CD4-positive, CD25-positive, alpha-beta regulatory T cell (primary cell): ENCODE data around the gene SMIM11. TPM values are rescaled to one million over a fixed set of nuclear protein-coding genes. Genes with fewer than 3 reads are reported as not detected.

Source experiments
- ATAC-seq, 2 donors: fragments of 150-1000 bp; cut with Tn5 transposase; one replicate each; pipeline ENCODE4 v1.10.0; 2021; ENCODE audit warnings: low read depth in 2 of 2, moderate number of reproducible peaks in 2 of 2, moderate library complexity in 1 of 2
- DNase-seq, 3 donors: peaks; one replicate each; pipeline versions ENCODE4 v3.0.0 to v3.0.0-alpha.2; 2012 to 2022; ENCODE audit warnings: mixed read lengths in 1 of 3
- H3K27ac ChIP-seq: one replicate; pipeline ENCODE4 v1.7.0; 2013; ENCODE audit warnings: mild to moderate bottlenecking, low read length; ENCODE audit not compliant: insufficient read depth, poor library complexity, severe bottlenecking
- H3K27me3 ChIP-seq: one replicate; pipeline ENCODE4 v1.7.0; 2013; ENCODE audit warnings: low read length; ENCODE audit not compliant: control insufficient read depth, insufficient read depth
- H3K36me3 ChIP-seq: one replicate; pipeline ENCODE4 v1.7.0; 2013; ENCODE audit warnings: mild to moderate bottlenecking, low read length, moderate library complexity; ENCODE audit not compliant: control insufficient read depth, insufficient read depth
- H3K4me1 ChIP-seq: 2 replicates; pipeline ENCODE4 v1.7.0; 2013; ENCODE audit warnings: mild to moderate bottlenecking, low read length; ENCODE audit not compliant: insufficient read depth, control insufficient read depth, poor library complexity, severe bottlenecking
- H3K4me3 ChIP-seq: one replicate; pipeline ENCODE4 v1.7.0; 2013; ENCODE audit warnings: low read depth, mild to moderate bottlenecking, low read length, moderate library complexity
- H3K9me3 ChIP-seq, 2 experiments: 1 replicate in 1 of 2; 2 replicates in 1 of 2; pipeline ENCODE4 v1.7.0; 2013; ENCODE audit warnings: low read length in 2 of 2, mild to moderate bottlenecking in 1 of 2, moderate library complexity in 1 of 2; ENCODE audit not compliant: control insufficient read depth in 2 of 2
- H3K27ac Mint-ChIP-seq, 3 donors: one replicate each; pipeline ENCODE4 v1.8.0; 2020 to 2022; ENCODE audit warnings: mild to moderate bottlenecking in 3 of 3, mixed read lengths in 3 of 3, moderate library complexity in 2 of 3
- H3K27me3 Mint-ChIP-seq: one replicate; pipeline ENCODE4 v1.8.0; 2022; ENCODE audit warnings: mild to moderate bottlenecking, mixed read lengths
- H3K36me3 Mint-ChIP-seq: one replicate; pipeline ENCODE4 v1.8.0; 2020; ENCODE audit warnings: mixed read lengths
- H3K4me1 Mint-ChIP-seq, 4 donors: one replicate each; pipeline ENCODE4 v1.8.0; 2020 to 2022; ENCODE audit warnings: mixed read lengths in 4 of 4, mild to moderate bottlenecking in 1 of 4
- H3K4me3 Mint-ChIP-seq, 4 donors: one replicate each; pipeline ENCODE4 v1.8.0; 2020 to 2022; ENCODE audit warnings: mild to moderate bottlenecking in 4 of 4, mixed read lengths in 4 of 4, moderate library complexity in 3 of 4
- H3K9me3 Mint-ChIP-seq, 7 donors: one replicate each; pipeline ENCODE4 v1.8.0; 2020 to 2022; ENCODE audit warnings: mixed read lengths in 7 of 7, mild to moderate bottlenecking in 3 of 7, moderate library complexity in 2 of 7
- polyA plus RNA-seq, 4 donors: library from polyadenylated mRNA; unstranded; fragments of 300-500 nt; fragmentation: Illumina TruSeq; gene quantifications; one replicate each; pipeline ENCODE4 v1.2.3, GENCODE V29; 2021
- total RNA-seq: library from RNA; stranded (reverse); gene quantifications from one replicate; pipeline ENCODE4 v1.2.3, GENCODE V29; 2022

The SMIM11 gene
- total and polyA plus RNA-seq, 5 donors from 2014 or later = 5.6 to 34.3 (median 9.7) TPM

DNA sequence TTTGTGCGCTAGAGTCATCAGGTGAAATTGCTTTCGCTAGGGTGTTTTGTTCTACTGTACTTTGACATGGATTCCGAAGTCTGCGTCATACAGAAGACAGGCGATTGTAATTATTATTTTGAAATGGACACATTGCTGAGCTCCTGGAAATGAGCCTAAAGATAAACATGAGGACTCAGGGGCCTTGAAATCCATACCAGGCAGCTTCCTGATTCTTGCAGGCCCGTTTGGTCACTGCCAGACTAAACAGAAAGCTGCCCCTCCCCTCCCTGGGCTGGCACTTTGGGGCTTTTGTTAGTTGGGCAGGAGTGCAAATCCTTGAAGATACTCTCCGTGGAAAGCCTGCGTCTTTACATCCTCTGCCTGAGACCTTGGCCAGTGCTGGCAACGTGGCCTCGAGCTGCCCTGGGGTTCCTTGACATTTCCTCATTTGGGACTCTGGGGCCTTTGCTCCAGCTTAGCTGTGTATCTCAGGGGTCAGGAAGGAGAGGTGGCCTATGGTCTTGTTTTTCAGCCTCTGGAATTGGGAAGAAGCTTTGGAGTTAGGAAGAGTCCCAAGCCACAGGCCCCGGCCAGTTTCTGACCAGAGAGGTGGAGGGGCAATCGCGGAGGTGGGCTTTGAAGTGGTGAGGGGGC is 38.4 kb upstream of the SMIM11 start:
- no peaks in the 10 kb centered on the region for H3K9me3 ChIP-seq
- Mint-ChIP-seq H3K36me3 (no peaks in the 10 kb centered on the region), H3K4me3 (no peak overlapping the region), H3K27me3 (peaks cover 13% of the 10 kb centered on the region), H3K9me3 (no peaks in the 10 kb centered on the region), H3K27ac (no peak overlapping the region), H3K4me1 (peaks cover 0 to 2% (median 0%) of the 10 kb centered on the region in 4 donors)
- no peaks in the 10 kb centered on the region for H3K4me1 ChIP-seq
- no peak for ATAC-seq
- no peak for DNase-seq
- no peaks in the 10 kb centered on the region for H3K27me3 ChIP-seq
- H3K4me3 ChIP-seq = no peak overlapping the region
- no peak overlapping the region for H3K27ac ChIP-seq
- no peaks in the 10 kb centered on the region for H3K36me3 ChIP-seq

DNA sequence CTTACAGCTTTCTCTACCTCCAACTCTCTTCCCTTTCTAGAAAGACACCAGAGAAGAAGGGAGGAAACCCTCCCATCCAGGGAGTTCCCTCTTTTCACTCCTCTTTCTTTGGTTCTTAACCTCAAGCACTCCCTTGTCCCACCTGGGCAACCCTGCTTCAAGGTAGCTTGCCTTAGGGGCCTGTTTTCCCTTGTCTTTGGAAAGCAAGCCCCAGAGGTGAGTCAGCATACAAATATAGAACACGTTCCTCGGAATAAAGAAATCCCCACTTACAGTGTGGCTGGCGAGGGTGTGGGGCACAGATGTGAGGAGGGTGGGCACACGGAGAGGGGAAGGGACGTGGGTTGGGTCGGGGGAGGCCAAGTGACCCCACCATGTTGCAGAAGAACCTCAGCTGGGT is 37.6 kb upstream of the SMIM11 start:
- Mint-ChIP-seq H3K27ac (no peak overlapping the region), H3K36me3 (no peaks in the 10 kb centered on the region), H3K9me3 (no peaks in the 10 kb centered on the region), H3K4me3 (no peak overlapping the region), H3K27me3 (peaks cover 13% of the 10 kb centered on the region), H3K4me1 (peaks cover 0 to 2% (median 0%) of the 10 kb centered on the region in 4 donors)
- Histone ChIP-seq H3K27ac (no peak overlapping the region), H3K4me1 (no peaks in the 10 kb centered on the region), H3K27me3 (no peaks in the 10 kb centered on the region), H3K4me3 (no peak overlapping the region), H3K36me3 (no peaks in the 10 kb centered on the region), H3K9me3 (no peaks in the 10 kb centered on the region)
- DNase-seq = no peak
- no peak for ATAC-seq

DNA sequence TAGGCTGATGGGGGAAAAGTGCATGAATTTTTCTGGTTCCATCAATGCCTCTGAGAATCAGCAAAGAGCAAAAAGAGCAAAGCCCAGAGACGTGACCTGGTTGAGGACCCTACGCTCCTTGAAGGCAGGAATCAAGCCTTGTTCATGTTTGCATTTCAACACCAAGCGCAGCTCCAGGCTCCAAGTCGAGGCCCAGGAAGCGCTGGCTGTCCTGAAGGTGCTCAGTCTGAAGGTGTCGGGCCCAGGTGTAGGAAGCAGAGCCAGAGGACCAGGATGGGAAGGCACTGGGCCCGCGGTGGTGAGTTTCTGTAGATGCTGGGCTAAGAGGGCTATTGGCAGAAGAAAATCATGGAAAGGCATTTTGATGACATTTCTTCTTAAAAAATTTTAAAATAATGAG is 37.1 kb upstream of the SMIM11 start:
- peaks cover 13% of the 10 kb centered on the region for H3K27me3 Mint-ChIP-seq
- H3K4me1 Mint-ChIP-seq = peaks cover 0 to 2% (median 0%) of the 10 kb centered on the region in 4 donors
- no peaks in the 10 kb centered on the region for H3K36me3 ChIP-seq
- no peak overlapping the region for H3K4me3 Mint-ChIP-seq
- ATAC-seq (no peak), DNase-seq (no peak)
- H3K27ac Mint-ChIP-seq = peak overlapping the region in 1 of 3 donors; percentile 23
- no peaks in the 10 kb centered on the region for H3K4me1 ChIP-seq
- no peaks in the 10 kb centered on the region for H3K9me3 ChIP-seq
- no peaks in the 10 kb centered on the region for H3K36me3 Mint-ChIP-seq
- H3K27me3 ChIP-seq = no peaks in the 10 kb centered on the region
- H3K4me3 ChIP-seq = no peak overlapping the region
- H3K9me3 Mint-ChIP-seq = no peaks in the 10 kb centered on the region
- H3K27ac ChIP-seq = no peak overlapping the region

DNA sequence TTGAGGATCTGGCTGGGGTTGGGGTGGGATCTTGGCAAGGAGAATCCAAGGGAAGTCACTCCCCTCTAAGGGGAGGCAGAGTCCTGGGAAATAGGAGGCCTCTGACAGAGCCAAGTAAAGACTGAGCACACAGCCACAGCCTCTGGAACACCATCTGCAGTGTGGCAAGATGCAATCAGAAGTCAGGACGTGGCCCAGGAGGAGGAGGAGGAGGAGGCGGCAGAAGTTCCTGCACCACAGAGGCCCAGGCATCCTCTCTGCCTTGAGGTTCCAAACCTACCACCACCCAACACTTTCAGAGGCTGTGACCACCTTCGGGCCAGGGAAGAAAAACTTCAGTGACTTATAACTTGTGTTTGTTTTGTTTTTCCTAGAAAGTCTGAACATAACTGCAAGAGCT is 35.2 kb upstream of the SMIM11 start:
- H3K4me1 ChIP-seq = no peaks in the 10 kb centered on the region
- no peak for ATAC-seq
- H3K9me3 Mint-ChIP-seq = no peaks in the 10 kb centered on the region
- no peak overlapping the region for H3K4me3 Mint-ChIP-seq
- peaks cover 13% of the 10 kb centered on the region for H3K27me3 Mint-ChIP-seq
- no peak for DNase-seq
- H3K27me3 ChIP-seq = no peaks in the 10 kb centered on the region
- no peaks in the 10 kb centered on the region for H3K36me3 ChIP-seq
- peaks cover 0 to 2% (median 0%) of the 10 kb centered on the region in 4 donors for H3K4me1 Mint-ChIP-seq
- no peaks in the 10 kb centered on the region for H3K9me3 ChIP-seq
- no peak overlapping the region for H3K27ac ChIP-seq
- H3K4me3 ChIP-seq = no peak overlapping the region
- no peaks in the 10 kb centered on the region for H3K36me3 Mint-ChIP-seq
- no peak overlapping the region for H3K27ac Mint-ChIP-seq

DNA sequence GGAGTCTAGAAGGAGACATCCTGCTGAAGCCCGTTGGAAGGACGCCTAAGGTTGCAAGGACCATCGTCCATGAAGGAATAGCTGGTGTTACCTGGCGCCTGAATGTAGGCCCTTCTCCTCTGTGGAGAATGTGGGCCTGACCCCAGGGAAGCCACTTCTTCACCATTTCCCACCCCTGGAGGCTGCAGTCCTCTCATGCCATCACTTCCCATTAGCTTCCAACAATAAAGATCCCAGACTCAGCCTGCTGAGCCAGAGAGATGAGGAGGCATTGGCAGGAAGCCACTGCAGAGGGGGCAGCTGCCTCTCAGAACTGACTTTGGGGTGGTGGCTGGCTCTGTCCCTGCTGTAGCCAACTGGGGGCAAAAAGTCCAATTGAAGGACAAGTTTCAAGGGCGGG is 32.8 kb upstream of the SMIM11 start:
- no peaks in the 10 kb centered on the region for H3K36me3 ChIP-seq
- DNase-seq (no peak), ATAC-seq (no peak)
- Mint-ChIP-seq H3K27me3 (peaks cover 4% of the 10 kb centered on the region), H3K27ac (no peak overlapping the region), H3K4me1 (peaks cover 0 to 2% (median 0%) of the 10 kb centered on the region in 4 donors), H3K4me3 (no peak overlapping the region), H3K9me3 (no peaks in the 10 kb centered on the region), H3K36me3 (no peaks in the 10 kb centered on the region)
- no peaks in the 10 kb centered on the region for H3K27me3 ChIP-seq
- H3K4me3 ChIP-seq = no peak overlapping the region
- H3K27ac ChIP-seq = no peak overlapping the region
- H3K9me3 ChIP-seq = no peaks in the 10 kb centered on the region
- no peaks in the 10 kb centered on the region for H3K4me1 ChIP-seq

DNA sequence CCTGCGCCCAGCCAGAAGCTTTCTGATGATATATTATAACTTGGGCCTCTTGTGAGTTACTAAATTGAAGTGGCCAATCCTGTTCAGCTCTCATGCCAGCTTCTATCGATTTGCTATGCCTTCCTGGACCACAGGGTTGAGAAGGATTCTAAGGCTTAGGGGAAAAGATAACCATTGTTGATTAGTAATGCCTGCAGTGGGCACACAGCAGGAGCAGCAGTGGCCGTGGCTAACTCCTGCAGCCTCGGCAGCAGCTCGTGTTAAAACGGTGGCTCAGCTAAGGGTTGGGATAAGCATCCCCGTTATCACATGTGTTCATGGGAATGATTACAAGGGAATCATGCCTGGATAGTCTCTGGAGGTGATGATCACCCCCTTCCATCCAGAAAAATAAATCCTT is 32.0 kb upstream of the SMIM11 start:
- no peak for ATAC-seq
- no peak overlapping the region for H3K4me3 Mint-ChIP-seq

DNA sequence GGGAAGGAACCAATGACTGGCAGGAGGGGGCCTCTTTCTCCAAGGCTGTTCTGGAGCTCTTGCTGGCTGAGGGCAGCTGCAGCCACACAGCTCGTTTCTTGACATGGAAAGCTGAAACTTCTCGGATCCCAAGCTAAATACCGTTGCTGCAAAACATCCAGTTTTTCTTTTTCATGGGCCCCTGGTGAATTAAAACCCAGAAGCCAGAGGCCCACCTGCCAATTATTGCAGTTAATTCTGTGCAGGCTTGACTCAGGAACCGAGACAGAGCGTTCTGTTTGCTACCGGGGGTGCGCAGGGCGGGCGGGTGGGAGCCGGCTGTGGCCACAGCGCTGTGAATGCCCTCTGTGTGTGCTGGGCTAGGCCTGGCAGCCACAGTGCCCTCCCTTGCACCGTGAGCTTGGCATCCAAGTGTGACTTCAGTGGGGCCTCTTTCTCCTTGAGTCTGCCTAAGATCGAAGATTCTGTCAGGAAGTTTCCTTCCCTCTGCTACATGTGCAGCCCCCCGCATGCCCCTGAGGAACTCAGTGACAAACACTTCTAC is 31.4 kb upstream of the SMIM11 start:
- no peak overlapping the region for H3K27ac Mint-ChIP-seq
- peaks cover 0 to 6% (median 4%) of the 10 kb centered on the region in 4 donors for H3K4me1 Mint-ChIP-seq
- no peaks in the 10 kb centered on the region for H3K36me3 ChIP-seq

More for the DNA sequence above, 32.0 kb upstream of the SMIM11 start:
- Mint-ChIP-seq H3K27me3 (peaks cover 9% of the 10 kb centered on the region), H3K36me3 (no peaks in the 10 kb centered on the region), H3K9me3 (no peaks in the 10 kb centered on the region), H3K27ac (no peak overlapping the region), H3K4me1 (peaks cover 0 to 6% (median 4%) of the 10 kb centered on the region in 4 donors)
- Histone ChIP-seq H3K4me3 (no peak overlapping the region), H3K9me3 (no peaks in the 10 kb centered on the region), H3K27ac (no peak overlapping the region), H3K27me3 (no peaks in the 10 kb centered on the region), H3K36me3 (no peaks in the 10 kb centered on the region), H3K4me1 (no peaks in the 10 kb centered on the region)
- no peak for DNase-seq

DNA sequence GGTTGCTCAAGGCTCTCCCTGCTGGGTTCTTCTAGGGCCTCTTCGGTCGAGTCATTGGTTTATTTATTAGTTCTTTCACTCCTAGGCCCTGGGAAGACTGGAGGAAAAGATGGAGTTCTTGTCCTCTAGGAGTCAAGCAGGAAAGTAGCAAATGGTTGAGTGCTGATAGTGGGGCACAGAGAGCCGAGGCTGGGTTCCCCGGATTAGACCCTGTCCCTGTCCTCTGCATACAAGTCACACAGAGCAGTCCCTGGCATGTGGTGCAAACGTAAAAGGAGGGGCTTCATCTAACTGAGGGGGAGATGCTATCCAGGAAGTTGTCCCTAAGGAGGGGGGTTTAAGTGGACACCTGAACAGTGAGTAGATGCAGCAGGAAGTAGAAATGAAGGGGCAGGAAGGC is 30.7 kb upstream of the SMIM11 start:
- Mint-ChIP-seq H3K27me3 (peaks cover 14% of the 10 kb centered on the region), H3K27ac (no peak overlapping the region), H3K36me3 (no peaks in the 10 kb centered on the region), H3K9me3 (no peaks in the 10 kb centered on the region), H3K4me3 (no peak overlapping the region), H3K4me1 (peaks cover 0 to 6% (median 4%) of the 10 kb centered on the region in 4 donors)
- Histone ChIP-seq H3K4me3 (no peak overlapping the region), H3K27ac (no peak overlapping the region), H3K4me1 (no peaks in the 10 kb centered on the region), H3K36me3 (no peaks in the 10 kb centered on the region), H3K9me3 (no peaks in the 10 kb centered on the region), H3K27me3 (no peaks in the 10 kb centered on the region)
- DNase-seq = no peak
- no peak for ATAC-seq

More for the DNA sequence above, 31.4 kb upstream of the SMIM11 start:
- Mint-ChIP-seq H3K4me3 (no peak overlapping the region), H3K9me3 (no peaks in the 10 kb centered on the region), H3K27me3 (peaks cover 14% of the 10 kb centered on the region), H3K36me3 (no peaks in the 10 kb centered on the region)
- Histone ChIP-seq H3K4me3 (no peak overlapping the region), H3K27ac (no peak overlapping the region), H3K4me1 (no peaks in the 10 kb centered on the region), H3K9me3 (no peaks in the 10 kb centered on the region), H3K27me3 (no peaks in the 10 kb centered on the region)
- no peak for ATAC-seq
- DNase-seq = no peak
